DMS53 (cell line): ENCODE measurements around the gene ARHGAP24.
A peak's percentile ranks its signal among the peaks of the same experiment; 100 is the strongest.

Experiments
- DNase-seq: peaks from one replicate; lab custom pipeline; 2025; lab: John Stamatoyannopoulos, UW

The ARHGAP24 gene

DNA sequence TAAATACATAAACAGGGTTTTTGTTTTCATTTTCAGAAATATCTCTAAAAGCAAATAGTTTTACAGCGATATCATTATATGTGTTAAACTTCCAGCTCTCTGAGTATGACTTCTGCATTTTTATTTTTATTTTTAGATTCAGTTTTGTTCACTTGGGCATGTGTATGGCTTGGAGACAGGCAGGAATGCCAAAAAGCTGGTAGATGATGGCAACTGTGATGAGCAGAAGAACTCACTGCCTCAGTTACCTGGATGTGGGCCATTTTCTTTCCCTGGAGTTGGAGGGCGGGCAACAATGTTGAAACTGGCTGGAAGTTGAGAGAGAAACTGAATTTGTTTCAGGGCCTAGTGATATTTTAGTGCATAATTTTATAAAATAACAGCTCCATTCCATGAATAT lies 266.4 kb downstream of the ARHGAP24 start:
- no peak for DNase-seq

DNA sequence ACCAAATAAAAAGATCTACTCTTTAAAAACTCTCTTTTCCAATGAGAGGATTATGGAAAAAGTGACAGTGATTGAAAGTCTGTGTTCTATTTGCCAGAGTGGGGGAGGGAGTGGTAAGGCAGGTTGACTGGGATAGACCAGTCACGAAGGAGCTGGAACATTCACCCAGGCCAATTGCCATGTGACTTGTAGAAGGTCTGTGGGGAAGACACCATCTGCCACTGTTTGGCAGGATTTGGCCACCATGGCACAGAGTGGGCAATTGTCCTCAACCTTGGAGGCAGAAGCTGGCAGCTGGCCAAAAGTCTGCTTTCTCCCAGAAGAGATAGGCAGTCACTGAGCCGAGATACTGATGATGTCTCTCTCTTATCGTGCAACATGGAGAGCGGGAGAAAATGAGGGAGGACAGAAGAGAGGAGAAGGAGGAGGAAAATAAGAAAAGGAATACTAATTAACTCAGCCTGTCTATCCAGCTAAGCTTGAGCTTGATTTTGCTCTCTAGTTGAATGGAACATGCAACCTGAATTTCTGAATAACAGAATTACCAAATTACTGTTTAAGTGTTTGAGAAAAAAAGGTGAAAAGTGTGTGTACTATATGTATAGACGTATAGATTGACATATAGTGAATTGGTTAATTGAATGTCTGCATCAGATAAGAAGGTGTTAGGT lies 267.1 kb downstream of the ARHGAP24 start:
- peak; percentile 43 for DNase-seq

DNA sequence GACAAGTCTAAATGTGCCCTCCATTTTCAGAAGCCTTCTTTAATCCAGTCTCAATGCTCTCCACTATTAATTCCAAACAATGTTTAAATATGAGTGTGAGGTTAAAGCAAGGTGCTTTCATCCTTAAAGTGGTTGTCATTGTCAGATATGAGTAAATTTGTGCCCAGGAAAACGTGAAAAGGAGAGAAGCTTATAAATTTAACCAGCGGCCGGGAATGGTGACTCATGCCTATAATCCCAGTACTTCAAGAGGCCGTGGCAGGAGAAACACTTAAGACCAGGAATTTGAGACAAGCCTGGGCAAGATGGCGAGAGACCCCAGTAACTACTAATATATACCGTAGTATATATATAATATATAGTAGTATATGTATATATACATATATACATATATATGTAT lies 270.0 kb downstream of the ARHGAP24 start:
- DNase-seq, result peak; percentile 78

DNA sequence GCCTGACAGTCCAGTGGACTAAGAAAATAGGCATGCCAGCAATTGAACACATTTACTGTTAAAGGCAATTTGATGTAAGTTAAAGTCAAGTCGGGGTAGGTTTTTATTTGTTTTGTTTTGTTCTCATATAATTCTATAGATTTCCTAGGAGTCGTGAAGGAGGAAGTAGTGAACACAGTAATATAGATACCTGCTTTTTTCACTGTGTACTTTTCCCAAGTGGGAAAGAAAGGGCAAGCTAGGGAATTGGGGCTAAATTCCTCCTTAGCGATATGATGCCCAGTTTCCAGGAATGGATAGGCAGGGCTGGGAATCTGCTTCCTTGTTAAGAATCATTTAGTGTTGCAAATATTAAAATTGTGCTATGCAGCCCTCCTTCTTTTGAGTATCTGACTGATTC lies 271.0 kb downstream of the ARHGAP24 start:
- peak; percentile 14 for DNase-seq

DNA sequence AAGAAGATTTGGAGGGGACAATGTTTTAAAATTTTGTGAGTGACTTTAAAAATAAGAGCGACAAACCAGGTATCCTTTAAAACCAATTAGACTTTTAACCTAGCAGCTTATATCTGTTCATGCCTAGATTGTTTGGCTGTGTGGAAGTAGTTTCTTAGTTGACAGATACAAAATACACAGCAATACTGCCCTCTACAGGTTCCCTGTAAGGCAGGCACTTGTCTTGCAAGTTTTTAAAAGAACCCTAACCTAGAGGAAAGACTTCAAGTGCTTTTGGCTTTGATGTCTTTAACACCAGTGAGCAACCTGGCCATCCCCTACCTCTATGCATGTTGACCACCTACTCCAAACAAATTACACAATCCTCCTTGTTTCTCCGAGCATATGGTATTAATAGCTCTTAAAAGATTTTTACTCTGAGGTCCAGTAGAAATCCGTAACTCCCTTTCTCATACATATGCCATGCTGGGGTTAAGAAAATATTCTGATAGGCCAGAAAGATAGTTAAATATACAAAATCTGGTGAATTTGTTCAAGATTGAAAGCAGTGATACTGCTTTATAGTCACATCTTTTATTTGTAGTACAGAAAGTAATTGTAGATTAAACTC lies 273.0 kb downstream of the ARHGAP24 start:
- DNase-seq, result peak; percentile 83

DNA sequence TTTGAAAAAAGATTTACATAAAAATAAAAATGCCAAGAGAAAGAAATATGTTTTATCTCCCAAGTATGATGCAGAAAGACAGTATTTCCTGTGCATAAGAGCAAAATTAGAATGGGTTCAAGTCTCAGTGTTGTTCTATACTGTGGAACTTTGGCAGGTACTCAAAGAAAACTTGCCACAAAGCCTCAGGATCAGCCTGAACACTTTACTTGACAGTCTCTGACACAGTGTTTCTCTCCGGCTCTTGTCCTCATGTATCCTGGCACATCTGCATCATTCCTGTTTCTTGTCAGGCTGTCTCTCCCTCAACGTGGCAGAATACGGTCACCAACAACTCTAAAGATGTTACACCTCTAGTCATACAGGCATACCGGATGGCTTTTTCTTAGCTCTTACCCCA lies 273.7 kb downstream of the ARHGAP24 start:
- no peak for DNase-seq

DNA sequence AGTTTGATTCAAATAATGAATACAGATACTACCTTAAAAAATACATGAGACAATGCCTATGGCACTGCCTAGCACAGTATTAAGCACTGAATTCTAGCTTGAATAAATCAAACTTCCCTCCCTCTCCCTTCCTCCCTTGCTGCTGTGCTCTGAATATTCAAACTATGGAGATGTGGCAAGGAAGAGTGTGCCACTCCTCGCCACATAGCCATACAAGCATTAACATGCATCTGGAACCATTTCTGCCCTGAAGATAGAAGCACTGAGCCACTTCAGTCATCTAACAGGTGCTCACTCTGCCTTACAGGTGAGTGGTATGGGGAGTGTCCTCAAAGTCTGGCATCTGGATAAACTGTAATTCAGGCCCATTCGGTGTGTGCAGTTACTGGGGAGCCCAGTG lies 276.9 kb downstream of the ARHGAP24 start:
- no peak for DNase-seq

DNA sequence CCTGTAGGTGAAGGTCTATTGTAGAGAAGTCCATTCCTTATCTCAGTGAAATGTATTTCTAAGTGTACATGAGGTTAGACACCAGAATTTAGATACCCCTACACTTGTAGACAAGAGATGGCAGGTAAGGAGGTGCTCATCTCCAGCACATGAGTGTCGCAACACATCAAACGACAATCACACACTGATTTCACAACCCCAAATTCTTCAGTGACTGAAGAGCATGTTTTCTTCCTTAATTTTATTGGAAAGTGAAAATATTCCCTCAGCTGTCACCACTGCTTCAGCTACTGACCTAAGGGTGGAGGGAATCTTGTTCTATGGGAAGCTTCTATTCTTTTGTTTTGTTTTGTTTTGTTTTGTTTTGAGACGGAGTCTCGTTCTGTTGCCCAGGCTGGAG lies 280.3 kb downstream of the ARHGAP24 start:
- no peak for DNase-seq

DNA sequence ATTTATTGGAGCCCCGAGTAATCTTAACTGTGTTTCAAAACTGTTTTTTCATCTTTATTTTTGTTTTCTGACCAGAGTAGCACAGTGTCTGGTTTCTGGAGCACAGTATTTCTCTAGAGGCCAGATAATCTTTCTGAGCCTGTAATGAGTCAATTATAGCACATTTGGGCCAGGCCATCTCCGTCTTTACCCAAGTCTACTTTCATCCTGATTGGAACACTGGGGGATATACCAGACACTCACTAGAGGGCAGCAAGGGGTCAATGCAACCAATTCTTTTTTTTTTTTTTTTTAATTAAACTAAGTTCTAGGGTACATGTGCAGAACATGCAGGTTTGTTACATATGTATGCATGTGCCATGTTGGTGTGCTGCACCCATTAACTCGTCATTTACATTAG lies 282.0 kb downstream of the ARHGAP24 start:
- DNase-seq, result peak; percentile 44

DNA sequence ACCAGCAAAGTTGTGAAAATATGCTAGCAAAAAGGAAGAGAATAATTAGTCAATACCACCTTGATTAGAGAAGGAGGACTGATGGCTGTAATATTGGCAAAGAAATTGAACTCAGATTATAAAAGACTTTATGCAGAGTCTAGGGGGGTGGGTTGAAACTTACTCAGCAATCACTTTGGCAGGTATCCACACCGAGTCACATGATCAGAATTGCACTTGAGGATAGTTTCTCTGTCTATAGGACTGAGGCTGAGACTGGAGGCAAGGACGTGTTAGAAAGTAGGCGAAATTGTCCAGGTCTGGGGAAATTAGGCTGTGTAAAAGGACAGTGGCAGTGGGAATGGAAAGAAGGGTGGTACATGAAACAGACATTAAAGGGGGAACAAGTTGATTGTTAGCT lies 284.4 kb downstream of the ARHGAP24 start:
- no peak for DNase-seq

DNA sequence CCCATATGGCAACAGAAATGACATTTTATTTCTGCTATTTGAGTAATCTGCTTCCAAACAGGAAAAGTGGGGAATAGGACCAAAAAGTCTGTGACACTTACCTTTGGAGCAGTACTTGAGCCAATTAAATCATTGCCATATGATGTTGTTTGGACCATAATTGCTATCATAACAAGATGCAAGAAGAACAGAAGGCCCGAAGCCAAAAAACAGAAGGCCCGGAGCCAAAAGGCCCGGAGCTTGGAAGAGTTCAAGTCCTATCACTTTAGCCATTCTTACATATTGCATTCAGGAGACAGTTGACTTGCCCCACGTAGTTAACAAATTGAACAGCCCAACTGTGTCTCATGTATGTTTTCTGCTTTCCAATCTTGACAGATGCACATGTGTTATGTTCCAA lies 285.6 kb downstream of the ARHGAP24 start:
- DNase-seq, result no peak

DNA sequence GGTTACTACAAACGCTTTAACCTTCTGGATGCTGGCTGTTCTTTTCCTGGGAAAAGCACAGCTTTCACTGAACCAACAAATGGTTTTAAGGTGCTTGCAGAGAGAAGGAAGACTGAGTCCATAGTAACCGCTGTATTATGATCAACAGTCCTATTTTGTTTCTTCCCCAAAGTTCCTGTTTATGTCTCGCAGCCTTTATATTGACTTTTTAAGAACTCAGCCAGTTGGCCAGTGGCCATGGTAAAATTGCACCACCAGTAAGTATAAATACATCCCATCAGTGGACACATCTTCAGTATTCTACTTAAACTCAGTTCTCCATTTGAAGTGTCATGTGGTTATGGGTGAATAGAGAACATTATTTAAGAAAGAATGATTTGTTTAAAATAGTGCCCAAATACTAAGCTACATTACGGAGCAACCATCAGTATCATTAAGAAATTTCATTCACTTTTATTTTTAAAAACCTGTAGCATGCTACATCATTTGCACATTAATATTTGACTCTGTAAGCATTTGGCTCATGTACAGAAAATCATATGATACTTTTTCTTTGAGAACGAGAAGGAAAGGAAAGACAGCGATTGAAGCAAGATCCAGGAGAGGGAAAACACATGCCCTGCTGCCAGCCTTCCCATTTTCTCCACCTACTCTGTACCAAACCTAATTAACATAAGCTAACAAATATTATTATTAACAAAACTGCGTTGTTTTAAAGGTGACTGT lies 287.0 kb downstream of the ARHGAP24 start:
- DNase-seq, result no peak

DNA sequence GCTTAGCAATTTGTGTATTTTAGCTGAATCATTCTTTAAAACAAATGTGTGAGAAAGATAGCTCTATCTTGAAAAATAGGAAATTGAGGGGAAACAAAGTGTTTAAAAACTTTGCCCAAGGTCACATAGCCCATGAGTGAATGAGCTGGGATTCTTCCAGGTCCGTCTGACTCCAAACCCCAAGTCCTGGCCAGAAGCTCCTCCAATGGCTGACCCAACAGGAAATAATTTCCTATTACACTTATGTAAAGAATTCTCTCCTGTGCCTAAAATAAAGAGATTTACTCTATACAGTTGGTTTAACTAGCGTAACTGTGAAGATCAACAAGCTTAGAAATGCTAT lies 287.6 kb downstream of the ARHGAP24 start:
- DNase-seq, result no peak

DNA sequence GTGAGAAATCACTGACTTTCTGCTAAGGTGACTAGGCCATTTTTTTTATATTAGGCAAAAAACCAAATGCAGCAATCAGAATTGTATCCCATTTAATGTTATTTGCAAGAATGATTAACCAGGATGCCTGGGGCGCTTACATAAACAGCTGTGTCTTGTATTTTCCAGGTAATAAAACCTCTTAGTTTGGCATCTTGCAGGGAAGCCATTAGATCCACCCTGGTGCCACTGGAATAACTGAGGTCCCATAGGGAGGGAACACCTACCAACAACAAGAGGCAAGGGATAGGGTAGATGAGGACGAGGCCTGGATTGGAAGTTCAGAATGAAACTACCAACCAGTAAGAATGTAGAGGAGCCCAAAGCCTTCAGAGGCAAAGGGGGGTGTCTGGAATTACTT lies 288.3 kb downstream of the ARHGAP24 start:
- DNase-seq, result no peak

DNA sequence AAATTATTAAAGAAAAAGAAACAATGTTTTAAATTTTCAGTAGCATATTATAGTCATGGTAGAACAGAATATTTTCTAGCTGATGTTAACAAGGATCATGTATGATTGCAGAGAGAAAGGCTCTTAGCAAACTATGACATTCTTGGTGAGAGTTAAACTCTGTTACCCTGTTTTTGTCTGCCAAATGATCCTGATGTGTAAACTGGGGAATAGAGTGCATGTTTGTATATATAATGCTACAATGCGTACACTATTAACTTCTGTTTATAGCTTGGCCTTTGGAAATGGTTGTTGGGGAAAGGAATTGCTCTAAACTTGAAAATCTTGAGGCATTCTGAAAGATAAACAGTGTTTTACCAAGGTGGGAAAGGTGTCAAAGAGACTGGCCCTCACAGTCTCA lies 292.7 kb downstream of the ARHGAP24 start:
- no peak for DNase-seq

DNA sequence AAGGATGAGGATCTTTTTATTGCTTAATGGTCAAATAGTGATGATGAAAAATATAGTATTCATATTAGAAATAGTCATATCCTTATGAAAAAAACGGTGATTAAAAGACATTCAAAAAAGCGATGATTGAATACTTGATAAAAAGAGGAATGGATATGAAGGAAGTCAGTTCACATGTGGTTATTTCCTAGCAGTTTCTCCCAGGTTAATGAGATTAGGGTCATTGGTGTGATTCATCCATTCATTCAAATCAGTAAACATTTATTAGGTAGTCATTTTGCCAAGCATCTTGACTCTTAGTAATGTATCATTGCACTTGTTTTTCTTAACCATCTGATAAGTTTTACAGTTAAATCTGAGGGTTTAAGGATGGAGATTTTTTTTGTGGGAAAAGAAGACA lies 294.1 kb downstream of the ARHGAP24 start:
- no peak for DNase-seq

DNA sequence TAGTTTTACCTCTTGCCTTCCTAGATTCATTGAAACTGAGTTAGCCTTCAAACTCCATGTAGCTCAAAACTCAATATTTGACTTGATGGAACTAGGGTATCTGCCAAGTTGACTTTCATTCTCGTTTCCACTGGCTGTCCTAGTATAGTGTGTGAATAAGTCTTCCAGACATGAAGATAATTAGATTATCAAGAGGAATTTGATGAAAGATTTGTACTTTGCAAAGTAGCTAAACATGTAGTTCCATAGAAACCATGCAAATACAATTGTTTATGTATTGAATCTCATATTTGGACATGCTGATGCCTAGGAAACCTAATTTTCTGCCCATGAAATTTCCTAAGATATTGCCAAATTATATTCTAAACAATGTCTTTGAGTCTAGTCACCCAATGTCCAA lies 297.5 kb downstream of the ARHGAP24 start:
- no peak for DNase-seq

DNA sequence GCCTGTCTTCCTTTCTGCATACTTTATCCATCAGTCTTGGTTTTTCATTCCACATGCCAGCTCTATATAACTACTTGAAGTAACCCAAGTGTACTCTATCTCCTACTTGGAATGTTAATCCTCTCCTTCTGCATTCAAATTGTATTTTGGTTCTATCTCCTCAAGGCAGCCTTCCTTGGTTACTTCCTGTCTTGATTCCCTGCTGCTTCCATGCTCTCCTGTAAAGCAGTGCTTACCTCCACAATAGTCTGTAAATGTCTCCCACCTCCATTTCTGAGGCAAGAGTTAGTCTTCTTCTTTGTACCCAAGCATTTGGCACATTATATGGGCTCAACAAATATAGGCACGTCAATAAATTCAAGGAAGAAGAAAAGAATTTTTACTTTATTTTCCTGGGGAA lies 298.4 kb downstream of the ARHGAP24 start:
- DNase-seq, result no peak

DNA sequence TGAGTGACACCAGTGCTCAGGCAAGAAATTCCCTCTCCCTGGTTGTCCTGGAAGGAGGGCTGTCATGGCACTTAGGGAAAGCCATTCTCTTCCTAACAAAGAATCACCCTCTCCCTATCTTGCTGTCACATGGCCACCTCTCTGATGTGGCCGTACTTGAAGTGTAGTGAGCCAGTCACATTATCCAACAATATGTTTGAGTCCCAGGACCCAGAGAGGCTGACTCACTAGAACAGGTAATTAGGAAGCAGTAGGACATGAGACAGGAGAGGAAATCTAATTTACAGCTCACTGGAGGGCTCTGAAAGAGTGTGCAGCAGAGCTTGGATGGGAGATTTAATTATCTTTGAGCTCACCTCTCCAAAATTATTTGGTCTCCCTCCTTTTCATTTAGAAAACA lies 299.1 kb downstream of the ARHGAP24 start:
- peak; percentile 42 for DNase-seq

DNA sequence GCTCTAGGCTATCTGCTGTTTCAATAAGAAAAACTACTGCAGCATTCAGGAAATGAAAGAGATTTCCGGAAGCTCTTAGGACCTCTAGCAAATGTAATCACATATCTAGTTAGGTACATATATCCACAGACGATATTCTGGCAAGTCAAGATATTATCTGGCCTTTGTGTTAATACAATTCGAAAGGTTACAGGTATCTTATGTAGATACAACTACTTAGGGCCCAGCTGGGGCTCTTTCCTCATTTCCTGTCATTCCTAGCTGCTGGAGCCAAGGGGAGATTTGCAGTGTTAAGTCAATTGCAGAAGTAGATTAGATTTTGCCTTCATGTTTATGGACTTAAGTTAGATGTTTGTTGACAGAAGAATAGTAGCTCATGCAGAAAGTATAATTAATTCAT lies 299.5 kb downstream of the ARHGAP24 start:
- no peak for DNase-seq

DNA sequence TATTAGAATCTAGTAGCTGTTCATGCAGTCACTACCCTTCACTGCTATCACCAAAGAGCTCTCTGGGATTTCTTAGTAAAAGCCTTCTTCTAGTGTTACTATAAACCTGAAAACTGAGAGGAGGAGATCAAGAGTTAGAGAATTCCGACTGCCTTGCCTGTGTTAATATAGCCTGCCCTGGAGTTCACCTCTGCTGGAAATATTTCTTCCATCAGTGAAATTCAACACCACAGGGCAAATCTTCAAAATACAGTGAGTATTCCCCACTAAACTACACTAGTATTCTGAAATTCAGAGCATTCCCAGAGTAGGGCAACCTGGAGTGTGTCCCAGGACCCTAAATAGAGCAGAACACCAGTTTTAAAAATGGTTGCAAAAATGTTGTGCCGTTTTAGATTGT lies 301.1 kb downstream of the ARHGAP24 start:
- no peak for DNase-seq

DNA sequence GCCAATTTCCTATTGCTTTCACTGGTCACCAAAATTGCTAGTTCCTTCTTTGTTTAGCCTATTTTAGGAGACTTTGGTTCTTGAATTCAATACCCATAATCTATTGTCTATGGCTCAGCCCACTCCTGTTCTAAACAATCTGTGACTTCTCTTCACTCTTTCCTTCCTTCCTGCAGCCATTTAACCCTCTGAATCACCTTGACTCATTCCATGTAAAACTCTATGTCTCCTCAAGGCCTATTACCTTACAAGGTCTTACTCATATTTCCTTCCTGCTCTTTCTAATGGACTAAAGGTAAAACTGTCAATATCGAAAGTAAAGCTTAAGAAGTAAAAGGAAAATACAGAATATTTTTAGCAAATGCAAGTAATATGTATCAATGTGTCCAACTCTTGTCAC lies 301.6 kb downstream of the ARHGAP24 start:
- no peak for DNase-seq

DNA sequence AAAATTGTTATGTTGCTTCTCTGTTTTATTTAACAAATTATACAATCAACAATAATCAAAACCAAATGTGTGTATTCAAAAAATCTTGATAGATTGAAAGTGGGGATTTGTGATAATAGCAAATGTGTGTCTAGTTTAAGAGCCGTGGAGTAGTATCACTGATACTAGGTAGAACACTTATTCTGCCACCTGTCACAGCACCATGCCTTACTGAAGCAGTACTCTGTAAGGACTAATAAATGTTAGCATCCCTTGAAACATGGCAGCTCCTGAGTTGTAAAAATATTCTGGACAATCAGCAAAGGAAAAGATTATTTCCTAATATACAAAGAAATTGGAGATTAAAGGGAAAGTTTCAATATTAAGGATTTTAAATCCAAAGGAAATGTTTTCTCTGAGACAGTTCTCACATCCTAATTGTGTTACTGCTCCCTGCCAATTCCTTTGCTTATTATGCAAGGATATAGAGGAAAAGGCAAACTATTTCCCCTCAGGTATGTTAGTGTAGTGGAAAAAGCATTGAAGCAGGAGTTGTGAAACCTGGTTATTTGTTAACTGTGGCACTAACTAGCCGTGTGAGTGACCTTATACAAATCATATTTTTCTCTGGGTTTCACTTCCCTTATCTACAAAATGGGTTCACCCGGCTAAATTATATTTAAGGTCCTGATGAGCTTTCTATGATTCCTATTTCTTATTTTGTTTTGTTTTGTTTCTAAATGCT lies 303.1 kb downstream of the ARHGAP24 start:
- DNase-seq, result no peak
